Stimulated activated CD8-positive, alpha-beta memory T cell treated with anti-CD3 and anti-CD28 coated beads, Interleukin-7, amount 100 ng/mL, for 4 hours (primary cell): ENCODE results near the gene AFTPH.

Source experiments
- DNase-seq, 2 donors: peaks; one replicate each; pipeline ENCODE4 v3.0.0-alpha.2; 2020; ENCODE audit warnings: low read depth in 2 of 2

AFTPH gene, protein sequence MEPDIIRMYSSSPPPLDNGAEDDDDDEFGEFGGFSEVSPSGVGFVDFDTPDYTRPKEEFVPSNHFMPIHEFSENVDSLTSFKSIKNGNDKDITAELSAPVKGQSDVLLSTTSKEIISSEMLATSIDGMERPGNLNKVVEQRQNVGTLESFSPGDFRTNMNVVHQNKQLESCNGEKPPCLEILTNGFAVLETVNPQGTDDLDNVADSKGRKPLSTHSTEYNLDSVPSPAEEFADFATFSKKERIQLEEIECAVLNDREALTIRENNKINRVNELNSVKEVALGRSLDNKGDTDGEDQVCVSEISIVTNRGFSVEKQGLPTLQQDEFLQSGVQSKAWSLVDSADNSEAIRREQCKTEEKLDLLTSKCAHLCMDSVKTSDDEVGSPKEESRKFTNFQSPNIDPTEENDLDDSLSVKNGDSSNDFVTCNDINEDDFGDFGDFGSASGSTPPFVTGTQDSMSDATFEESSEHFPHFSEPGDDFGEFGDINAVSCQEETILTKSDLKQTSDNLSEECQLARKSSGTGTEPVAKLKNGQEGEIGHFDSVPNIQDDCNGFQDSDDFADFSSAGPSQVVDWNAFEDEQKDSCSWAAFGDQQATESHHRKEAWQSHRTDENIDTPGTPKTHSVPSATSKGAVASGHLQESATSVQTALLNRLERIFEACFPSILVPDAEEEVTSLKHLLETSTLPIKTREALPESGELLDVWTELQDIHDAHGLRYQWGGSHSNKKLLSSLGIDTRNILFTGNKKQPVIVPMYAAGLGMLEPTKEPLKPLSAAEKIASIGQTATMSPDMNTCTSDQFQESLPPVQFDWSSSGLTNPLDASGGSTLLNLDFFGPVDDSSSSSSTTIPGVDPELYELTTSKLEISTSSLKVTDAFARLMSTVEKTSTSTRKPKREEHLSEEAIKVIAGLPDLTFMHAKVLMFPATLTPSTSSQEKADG

GRCh38 chr2:64523666-64524603 lies at the start of gene AFTPH:
TSS of gene AFTPH (plus strand) at chr2:64524328. CDS start at chr2:64551475, 27,147 bp downstream.
- peak; percentile 99 to 100 for DNase-seq

- DNase-seq, result no peak
Measured at GRCh38 chr2:64474636-64475035, 49.5 kb upstream of the AFTPH start.

DNA sequence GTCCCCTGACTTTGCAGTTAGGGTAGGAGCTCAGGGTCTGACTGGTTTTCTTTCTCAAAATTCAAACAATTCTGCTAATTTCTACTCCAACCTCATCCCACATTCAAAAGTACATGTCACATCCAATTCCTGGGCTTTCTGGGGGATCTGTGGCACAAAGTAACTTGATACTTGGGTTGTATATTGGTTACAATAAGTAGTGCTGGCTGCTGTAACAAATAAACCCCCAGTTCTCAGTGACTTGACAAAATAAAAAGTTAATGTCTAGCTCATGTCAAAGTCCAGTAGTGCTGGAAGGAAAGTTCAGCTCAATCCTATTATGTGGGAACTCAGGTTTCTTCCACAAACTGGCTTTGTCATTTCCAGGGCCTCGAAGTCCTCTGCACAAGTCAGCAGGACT lies 47.1 kb upstream of the AFTPH start:
- no peak for DNase-seq

GRCh38 chr2:64477979-64478378 lies 46.1 kb upstream of the AFTPH start:
- DNase-seq, result no peak

GRCh38 chr2:64478502-64479230 lies 45.5 kb upstream of the AFTPH start:
- DNase-seq, result no peak

- DNase-seq, result no peak
Measured at GRCh38 chr2:64479259-64480117, 44.6 kb upstream of the AFTPH start.

GRCh38 chr2:64481665-64482064 lies 42.5 kb upstream of the AFTPH start:
- no peak for DNase-seq

DNA sequence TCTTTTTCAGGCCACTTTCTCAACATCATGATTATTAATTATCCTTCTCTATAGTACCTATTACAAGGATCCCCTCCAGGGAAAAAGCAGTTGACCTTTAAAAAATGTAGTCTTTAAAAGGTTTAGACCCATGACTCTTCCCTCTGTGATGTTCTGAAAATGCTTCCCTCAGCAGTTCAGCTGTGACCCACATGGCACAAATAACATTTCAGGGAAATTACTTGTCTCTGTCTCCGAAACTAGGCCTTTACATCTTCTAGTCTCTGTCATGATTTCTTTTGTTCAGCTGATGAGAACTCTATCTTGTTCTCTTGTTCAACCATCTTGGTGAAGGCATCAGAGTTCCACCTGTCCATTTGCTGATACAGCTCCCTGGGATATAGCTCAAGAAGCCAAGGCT lies 41.9 kb upstream of the AFTPH start:
- DNase-seq, result no peak

- DNase-seq, result no peak
Measured at GRCh38 chr2:64482765-64483504, 41.2 kb upstream of the AFTPH start.

DNA sequence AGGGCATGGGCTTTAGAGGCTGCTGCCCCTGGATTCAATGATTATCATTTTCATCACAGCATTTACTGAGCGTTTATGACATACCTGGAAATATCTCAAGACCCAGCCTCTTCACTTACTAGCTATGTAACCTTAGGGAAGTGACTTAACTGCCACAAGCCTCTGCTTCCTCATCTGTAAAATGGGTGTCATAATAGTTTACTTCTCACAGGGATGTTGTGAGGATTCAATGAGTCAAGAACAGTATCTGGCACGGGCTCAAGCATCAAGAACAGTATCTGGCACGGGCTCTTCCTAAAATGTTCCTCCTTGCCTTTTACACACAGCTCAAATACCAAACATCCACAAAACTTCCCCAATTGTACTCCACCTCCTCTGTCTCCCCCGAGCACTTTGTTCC lies 38.8 kb upstream of the AFTPH start:
- DNase-seq, result no peak

- no peak for DNase-seq
Measured at GRCh38 chr2:64485961-64486360, 38.2 kb upstream of the AFTPH start.

GRCh38 chr2:64487256-64488049 lies 36.7 kb upstream of the AFTPH start:
- no peak for DNase-seq

DNA sequence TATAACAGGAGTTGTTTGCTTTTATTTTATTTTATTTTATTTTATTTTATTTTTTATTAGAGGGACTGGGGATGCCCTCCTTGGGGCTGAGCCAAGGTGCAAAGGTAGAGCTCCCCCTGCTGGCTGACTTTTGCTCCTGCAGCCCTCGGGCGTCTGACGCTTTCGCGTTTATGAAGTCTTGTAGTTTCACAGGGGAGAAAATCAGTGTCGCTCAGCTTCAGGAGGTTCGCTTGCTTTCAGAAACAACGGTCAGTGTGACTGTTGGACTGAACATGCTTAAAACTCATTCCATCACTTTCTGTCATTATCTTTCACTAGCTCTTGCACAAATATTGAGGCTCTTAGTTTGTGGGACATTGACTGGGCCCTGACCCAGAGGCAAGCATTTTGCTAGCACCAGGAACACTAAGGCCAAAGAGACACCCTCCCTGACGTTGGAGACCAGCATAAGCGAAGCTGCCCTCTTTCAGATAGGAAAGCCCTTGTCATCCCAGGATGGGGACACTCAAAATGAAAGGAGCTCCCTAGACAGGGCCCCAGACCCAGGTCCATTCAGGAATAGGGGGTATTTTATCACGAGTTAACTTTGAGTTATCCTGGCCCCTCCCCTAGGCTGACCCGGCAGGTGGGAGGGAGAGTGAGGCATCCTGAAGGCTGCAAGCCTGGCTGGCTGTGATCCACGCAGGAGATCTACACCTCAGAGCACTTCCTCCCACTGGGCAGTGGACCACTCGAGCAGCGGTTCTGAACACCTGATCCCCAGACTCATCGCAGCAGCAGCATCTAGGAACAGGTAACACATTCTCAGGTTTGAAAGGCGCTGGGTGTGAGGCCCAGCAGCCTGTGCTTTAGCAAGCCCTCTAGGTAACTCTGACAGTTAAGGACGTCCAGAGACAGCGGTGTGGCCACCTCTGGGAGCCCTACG lies 35.8 kb upstream of the AFTPH start:
- peak; percentile 57 to 59 for DNase-seq

GRCh38 chr2:64489081-64489751 lies 34.9 kb upstream of the AFTPH start:
- DNase-seq, result no peak

GRCh38 chr2:64491426-64491825 lies 32.7 kb upstream of the AFTPH start:
- no peak for DNase-seq

DNA sequence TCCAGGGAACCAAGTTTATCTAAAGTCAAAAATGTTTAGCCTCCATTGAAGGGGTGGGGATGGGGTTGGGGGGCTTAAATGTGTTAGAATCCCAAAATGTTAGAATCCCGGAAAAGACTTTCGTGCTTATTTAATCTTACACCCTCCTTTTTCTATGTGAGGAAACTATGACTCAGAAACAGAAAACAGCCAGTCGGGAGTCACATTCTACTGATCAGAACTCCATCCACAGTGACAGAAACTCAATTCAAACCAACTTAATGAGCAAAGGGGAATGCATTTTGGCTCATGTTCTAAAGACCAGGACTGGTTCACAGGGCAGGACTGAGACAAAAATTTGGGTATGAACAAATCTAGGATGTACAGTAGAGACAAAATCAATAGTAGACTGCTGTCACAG lies 31.9 kb upstream of the AFTPH start:
- DNase-seq, result no peak

DNA sequence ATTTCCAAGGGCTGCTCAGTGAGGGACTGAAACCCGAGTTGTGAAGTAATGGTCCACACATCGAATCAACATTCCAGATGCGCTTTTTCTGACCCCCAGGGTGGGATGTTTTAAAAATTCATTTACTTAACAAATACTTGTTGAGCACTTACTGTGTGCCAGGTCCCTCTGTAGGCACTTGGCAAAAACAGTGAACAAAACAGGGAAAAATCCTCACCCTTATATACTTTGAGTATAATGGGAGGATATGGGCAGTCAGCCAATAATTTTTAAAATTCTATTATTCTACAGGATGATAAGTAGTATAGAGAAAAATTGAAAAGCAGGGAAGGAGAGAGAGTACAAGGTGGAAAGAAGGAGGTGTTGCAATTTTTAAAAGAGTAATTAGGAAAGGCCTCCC lies 31.3 kb upstream of the AFTPH start:
- no peak for DNase-seq
